ENCODE measurements around the gene CDH11.

DNA sequence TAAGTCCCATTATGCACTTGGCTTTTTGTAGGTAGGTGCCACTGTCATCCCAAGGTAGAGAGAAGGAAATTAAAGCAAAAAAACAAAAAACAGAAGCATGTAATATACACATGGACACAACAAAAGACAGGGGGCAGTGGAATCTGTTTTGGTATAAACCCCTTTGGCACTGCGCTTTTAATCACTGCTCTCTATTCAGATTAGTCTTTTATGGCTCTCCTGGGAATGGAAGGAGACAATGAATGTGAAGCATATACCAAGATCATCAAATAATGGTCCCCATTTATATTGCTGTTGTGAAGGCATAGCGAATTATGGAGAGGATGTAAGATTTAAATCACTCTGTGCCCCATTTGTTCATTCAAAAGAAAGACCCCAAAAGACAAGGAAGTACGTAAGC lies 17.4 kb downstream of the CDH11 start:
- TF ChIP-seq POLR2AphosphoS5 (IDR thresholded peaks at IDR 0.05; ENCODE audit: low read depth, low read length) (no peak), POLR2A (IDR thresholded peaks at IDR 0.05; ENCODE audit: low read depth, low read length) (no peak), TAF1 (IDR thresholded peaks at IDR 0.05; ENCODE audit: low read depth, low read length) (no peak), PAX5 (IDR thresholded peaks at IDR 0.05; ENCODE audit: insufficient read depth, low read length, severe bottlenecking) (no peak), SPI1 (IDR thresholded peaks at IDR 0.05; ENCODE audit: low read depth, low read length) (no peak)
